NOMO-1 treated with dmso at 0.1 percent for 144 hours (cell line): ENCODE measurements around the gene RRAGD.

ENCODE experiments used
- DNase-seq: peaks from one replicate; lab custom pipeline; 2025; ENCODE audit not compliant: unreplicated experiment; lab: John Stamatoyannopoulos, UW

Gene RRAGD

DNA sequence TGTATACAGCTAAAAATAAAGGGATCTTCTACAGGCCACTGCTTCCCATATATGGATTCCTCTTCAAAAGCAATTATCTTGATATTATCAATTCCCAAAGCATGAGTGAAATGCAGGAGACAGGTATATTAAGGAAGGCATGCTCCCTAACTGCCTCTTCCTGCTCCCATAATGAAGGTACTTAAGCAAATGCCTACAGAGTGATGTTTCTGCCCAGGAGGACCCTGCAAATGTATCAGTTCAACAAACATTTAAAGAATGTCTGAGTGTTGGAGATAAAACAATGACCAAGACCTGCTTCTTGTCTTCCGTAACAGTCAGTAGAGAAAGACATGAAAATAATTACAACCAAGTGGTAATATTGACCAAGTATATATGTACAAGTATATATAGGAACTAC is 63.7 kb downstream of the RRAGD start:
- DNase-seq: no peak

DNA sequence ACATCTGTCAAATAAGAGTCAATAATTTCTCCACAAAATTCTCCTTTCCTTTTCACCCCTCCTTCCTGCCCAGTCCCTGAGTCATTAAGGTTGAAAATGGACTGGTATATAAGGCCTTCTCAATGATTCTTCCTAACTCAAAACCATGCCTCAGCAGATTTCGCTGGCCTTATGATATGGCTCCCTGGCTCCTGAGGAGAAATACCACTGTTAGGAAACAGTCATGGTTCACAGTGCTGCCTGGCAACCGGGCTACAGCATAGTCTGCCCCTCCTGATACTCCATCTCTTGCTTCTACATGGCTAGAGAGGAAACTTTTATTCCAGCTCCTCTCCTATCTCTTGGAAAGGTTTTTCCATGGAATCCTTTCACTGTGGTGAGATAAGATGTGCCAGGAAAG is 64.2 kb downstream of the RRAGD start:
- no peak for DNase-seq

DNA sequence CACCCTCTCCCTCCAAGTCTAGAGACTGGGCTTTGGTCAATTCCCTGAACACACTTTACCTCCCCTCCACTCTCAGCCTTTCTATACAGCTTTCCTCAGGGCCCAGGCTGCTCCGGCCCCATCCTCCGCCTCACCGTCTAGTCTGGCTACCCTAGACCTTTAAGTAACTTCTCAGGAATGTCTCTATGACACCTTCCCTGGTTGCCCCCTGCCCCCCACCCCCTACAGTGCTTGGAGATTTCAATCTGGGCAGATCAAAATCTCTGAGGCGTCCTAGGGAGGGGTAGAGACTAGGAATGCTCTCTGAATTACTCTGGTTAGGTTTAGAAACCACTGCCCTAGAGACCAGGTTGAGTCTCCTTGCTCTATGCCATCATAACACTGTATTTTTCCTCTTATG is 65.6 kb downstream of the RRAGD start:
- DNase-seq: no peak

DNA sequence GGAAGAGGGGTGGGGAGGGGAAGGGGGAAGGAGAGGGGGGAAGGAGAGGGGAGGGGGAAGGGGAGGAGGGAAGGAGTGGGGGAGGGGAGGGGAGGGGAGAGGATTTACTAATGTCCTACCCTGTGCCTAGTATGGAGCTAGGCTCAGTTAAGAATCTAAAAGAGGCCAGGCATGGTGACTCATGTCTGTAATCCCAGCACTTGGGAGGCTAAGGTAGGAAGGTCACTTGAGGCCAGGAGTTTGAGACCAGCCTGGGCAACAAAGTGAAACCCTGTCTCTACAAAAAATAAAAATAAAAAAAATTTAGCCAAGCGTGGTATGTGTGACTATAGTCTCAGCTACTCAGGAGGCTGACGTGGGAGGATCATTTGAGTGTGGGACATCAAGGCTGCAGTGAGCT is 72.5 kb downstream of the RRAGD start:
- no peak for DNase-seq

DNA sequence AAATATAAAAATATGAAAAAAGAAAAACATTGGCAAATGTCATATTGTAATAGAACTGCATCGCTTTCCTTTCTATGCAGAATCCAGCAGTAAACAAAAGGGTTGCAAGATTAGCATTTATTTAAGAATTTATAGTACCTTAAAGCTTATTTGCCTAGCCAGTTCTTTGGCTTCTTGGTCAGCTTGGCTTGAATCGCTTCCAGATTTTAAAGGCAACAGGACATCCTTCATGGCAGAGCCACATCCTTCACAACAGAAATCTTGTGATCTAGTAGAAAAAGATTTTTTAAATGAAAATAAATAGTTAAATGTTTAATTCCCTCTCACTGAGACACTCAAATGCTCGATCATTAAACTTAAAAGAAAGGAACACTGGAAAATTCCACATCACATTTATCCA is 76.9 kb downstream of the RRAGD start:
- DNase-seq: no peak

DNA sequence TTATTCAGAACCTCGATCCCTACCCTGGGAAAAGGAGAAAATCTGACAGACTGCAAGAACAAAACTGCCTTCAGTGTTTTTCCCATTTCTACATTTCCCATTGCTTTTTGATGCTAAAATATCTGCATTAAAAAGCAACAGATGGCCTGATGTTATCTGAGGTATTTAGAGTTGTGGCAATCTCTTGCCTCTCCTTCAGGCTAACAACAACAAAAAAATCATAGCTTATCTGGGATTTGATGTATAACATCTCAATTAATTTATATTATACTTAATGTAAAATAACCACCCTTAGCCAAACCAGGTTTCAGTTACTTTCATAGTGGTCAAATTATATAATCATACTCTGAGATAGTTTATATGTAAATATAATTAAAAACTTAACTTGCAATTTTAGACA is 81.2 kb downstream of the RRAGD start:
- DNase-seq: no peak

DNA sequence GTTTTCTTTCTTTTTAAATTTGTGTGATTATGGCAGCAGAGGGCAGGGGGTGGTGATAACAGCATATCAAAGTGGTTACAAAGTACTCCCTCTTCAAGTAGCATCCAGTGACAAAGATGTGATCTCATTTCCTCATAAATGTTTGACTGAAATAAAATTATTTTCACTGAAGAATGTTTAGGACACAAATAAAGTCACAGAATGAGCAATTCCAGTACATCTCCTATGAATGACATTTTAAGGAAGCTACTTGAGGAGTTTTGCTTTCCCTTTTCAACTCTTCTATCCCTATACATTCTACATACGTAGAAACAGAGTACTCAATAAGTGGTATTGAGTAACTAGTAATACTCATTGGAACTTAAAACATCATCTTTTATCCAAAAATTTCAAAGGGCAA is 83.1 kb downstream of the RRAGD start:
- no peak for DNase-seq

DNA sequence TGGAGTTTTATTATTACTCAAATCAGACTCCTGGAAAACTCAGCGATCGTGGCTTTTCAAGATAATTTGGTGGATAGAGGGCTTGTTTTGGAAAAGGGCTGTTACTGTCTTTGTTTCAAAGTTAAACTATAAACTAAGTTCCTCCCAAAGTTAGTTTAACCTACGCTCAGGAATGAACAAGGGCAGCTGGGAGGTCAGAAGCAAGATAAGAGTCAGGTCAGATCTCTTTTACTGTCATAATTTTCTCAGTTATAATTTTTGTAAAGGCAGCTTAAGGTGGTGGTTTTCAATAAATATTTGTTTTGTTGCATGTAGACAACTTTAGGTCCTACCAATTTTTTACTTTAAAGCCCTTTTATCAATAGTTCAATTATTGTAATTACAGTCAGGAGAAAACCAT is 87.8 kb downstream of the RRAGD start:
- no peak for DNase-seq

DNA sequence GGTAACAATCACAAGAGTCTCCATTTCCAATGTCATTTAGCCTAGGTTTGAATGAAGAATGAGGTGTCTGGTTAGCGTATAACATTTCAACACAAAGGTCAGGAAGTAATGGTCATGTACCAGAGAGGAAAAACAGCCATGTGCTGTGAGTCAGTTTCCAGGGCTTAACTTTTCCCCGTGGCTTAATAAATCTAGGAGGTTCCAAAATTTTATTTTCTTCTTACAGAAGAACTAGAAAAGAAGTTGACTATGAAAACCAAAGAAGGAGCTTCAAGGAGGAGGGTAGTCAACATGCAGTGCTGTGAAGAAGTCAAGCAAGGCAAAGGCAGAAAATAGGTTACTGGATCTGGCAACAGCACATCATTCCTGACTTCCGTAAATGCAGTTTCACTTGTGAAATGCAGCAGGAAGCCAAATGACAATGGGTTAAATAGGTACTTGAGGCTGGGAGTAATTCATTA is 88.5 kb downstream of the RRAGD start:
- peak; percentile 28 for DNase-seq

DNA sequence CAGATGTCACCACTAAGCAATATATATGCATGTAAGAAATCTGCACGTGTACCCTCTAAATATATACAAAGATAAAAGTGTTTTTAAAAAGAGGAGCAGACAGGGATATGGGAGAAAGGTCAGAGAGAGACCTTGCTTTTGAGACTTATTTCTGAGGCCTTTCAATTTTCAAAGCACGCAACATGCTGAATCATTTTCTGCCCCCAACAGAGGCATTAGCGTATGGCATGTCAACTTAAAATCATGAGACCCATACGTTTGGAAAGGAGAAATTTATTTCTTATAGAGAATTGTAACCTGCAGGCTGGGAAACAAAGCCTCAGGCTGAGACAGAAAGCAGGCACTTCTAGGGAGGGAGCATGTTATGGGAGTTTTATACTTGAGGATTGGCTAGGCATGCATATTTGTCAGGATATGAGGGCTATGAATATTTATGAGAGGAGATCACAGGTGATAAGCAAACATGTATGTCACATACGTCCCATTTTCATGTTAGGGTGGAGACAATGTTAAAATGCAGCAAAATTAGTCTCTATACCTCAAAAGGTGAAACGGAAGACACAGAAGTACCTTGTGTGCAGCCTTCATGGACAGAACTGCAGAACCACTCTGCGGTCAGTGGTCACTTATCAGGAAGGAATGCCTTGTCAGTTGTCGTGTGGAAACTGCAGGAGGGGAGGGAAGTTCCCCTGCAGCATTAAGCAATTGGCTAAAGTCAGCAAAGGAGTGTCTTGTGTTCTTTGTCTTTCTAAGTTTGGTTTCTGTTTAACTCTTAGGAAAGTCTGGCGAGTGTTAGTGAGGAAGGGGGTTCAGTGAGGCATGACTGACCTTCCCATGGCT is 90.7 kb downstream of the RRAGD start:
- peak; percentile 67 for DNase-seq

DNA sequence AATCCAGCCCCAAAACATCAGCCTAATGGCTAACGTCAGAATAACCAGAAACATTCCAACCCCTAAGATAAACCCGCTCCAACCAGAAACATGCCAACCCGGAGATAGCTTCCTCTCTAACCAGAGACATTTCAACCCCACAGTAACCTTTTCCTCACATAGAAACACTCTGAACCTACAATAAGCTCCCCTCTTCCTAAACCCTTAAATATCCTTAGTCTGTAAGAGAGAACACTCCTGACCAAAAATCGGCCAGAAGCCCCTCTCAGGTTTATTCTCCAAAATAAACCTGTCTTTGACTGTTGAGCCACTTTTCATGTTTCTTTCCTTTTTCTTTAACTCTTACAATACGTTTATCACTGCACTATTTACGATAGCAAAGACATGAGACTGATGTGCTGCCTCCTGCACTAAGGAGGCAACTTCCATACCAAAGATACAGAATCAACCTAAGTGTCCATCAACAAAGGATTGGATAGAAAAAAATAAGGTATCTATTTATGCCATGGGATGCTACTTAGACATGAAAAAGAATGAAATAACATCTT is 92.0 kb downstream of the RRAGD start:
- no peak for DNase-seq

DNA sequence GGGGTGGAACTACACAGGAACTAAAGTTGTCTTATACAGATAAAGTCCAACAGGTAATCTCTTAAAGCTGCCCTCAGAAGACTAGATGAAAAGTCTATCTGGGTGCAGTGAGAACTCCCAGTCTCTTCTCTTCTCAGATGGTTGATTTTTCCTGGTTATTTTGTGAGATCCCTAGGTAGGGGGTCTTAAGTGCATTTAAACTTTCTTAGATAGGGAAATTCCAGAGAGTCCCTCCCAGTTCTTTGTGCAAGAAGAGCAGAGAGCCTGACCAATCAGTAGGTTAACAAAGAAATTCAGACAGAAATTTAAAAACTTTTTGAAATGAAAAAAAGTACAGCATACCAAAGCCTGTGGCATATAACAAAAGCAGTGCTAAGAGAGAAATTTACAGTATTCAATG is 95.0 kb downstream of the RRAGD start:
- no peak for DNase-seq

DNA sequence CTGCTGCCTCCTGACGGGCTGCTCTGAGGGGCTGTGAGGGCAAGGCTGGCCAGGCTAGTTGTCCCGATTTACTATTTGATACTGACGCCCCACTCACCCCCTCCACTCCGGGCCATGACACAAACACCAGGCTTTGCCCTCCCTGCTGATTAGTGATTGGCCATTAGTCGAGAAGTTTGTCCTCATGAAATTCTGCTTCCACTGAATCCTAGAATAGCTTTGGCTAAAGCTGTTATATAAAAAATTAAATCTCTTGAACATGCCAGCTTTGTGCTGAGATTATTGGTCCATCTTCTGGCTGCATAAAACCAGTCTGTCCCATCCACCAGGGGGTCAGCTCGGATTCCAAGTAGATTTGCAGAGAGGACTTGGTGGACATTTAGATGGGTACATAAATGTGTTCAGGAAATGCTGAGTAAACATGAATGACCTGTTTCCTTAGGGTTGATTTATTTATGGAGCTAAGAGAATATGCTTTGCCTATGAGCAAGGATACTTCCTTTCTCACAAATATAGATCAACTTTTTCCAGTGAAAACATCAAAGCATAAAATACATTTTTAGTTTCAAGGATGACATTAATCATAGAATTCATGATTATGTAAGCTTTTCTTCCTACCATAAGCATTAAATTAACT is 96.7 kb downstream of the RRAGD start, which contains the start of gene GABRR2:
TSS of gene GABRR2 (minus strand) at position 51 of the 637 bp plus-strand sequence. CDS start 134 bp downstream, outside the sequence.
- no peak for DNase-seq

DNA sequence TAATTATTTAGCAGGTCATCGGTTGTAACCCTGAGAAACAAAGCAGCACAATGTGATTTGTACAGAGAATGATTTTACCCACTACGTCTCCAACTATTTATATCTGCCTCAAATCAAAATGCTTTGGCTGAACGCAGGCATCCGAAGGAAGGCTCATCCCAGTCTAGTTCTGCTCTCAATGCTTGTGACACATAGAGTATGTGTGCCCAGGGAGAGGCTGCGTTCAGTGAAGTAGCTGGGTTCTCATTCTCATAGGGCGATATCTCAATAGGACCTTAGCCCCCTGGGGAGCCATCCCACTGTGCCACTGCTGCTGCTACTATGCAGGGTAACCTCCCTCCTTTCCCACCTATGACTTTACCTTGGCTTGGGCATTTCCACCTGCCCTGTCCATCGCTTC is 97.4 kb downstream of the RRAGD start:
- DNase-seq: no peak
